IMR-90 (cell line): ENCODE data around the gene MMP20. TPM values are rescaled to one million over a fixed set of nuclear protein-coding genes. Genes with fewer than 3 reads are reported as not detected.

Source experiments
- ATAC-seq: fragments of 200-7000 bp; cut with Tn5 transposase; 2 replicates; pipeline ENCODE4 v1.9.1; 2020; ENCODE audit warnings: low read depth, mild to moderate bottlenecking, moderate library complexity
- BruUV-seq: library from RNA; stranded (reverse); fragments of 400-500 nt; replicated peaks from 2 replicates; lab custom pipeline; 2021; lab: Mats Ljungman, UMichigan
- CTCF ChIA-PET: fragments of 300-600 bp; formaldehyde crosslinking; extraction: SDS; loops from one replicate; lab custom pipeline; 2021; ENCODE audit warnings: antibody characterized with exemption; lab: Yijun Ruan, JAX
- POLR2A ChIA-PET: fragments of 300-600 bp; sonication (Branson Sonifier 250); formaldehyde crosslinking; loops from one replicate; lab custom pipeline; 2022; ENCODE audit warnings: antibody characterized with exemption; ENCODE audit not compliant: unreplicated experiment; lab: Charles Lee
- DNase-seq: peaks from one replicate; pipeline ENCODE4 v3.0.0; 2013
- H2AFZ ChIP-seq: replicated peaks from 2 replicates; pipeline ENCODE3; 2013; ENCODE audit warnings: low read length, mild to moderate bottlenecking; ENCODE audit not compliant: poor library complexity
- H2AK5ac ChIP-seq: 2 replicates; pipeline ENCODE4 v1.6.1; 2013; ENCODE audit warnings: low read depth, low read length, inconsistent platforms
- H2AK9ac ChIP-seq: replicated peaks from 2 replicates; pipeline ENCODE3; 2013; ENCODE audit warnings: mild to moderate bottlenecking, low read depth, low read length, moderate library complexity; ENCODE audit not compliant: poor library complexity
- H2BK120ac ChIP-seq: 2 replicates; pipeline ENCODE4 v1.6.1; 2013; ENCODE audit warnings: low read depth, low read length, inconsistent platforms
- H2BK15ac ChIP-seq: 3 replicates; pipeline ENCODE4 v1.6.1; 2013; ENCODE audit warnings: low read depth, low read length, inconsistent platforms
- H2BK20ac ChIP-seq: 2 replicates; pipeline ENCODE4 v1.6.1; 2013; ENCODE audit warnings: low read depth, mild to moderate bottlenecking, inconsistent platforms, low read length, moderate library complexity
- H2BK5ac ChIP-seq: 2 replicates; pipeline ENCODE4 v1.6.1; 2013; ENCODE audit warnings: mild to moderate bottlenecking, low read depth, low read length, inconsistent platforms; ENCODE audit not compliant: poor library complexity, severe bottlenecking
- H3K14ac ChIP-seq: replicated peaks from 2 replicates; pipeline ENCODE4 v1.6.1; 2013; ENCODE audit warnings: low read depth, low read length, inconsistent platforms
- H3K18ac ChIP-seq: 2 replicates; pipeline ENCODE4 v1.6.1; 2013; ENCODE audit warnings: low read depth, low read length, control low read depth
- H3K23ac ChIP-seq: 2 replicates; pipeline ENCODE4 v1.6.1; 2013; ENCODE audit warnings: low read depth, low read length, inconsistent platforms
- H3K27ac ChIP-seq: 2 replicates; pipeline ENCODE4 v1.5.1; 2013; ENCODE audit warnings: mild to moderate bottlenecking, control low read depth, low read length; ENCODE audit not compliant: insufficient read depth
- H3K27me3 ChIP-seq: 2 replicates; pipeline ENCODE4 v1.6.1; 2013; ENCODE audit warnings: low read length; ENCODE audit not compliant: control insufficient read depth, insufficient read depth
- H3K36me3 ChIP-seq: 2 replicates; pipeline ENCODE4 v1.6.1; 2013; ENCODE audit warnings: low read length, mixed read lengths; ENCODE audit not compliant: control insufficient read depth, insufficient read depth
- H3K4ac ChIP-seq: 2 replicates; pipeline ENCODE4 v1.6.1; 2013; ENCODE audit warnings: low read depth, low read length, inconsistent platforms
- H3K4me1 ChIP-seq: 2 replicates; pipeline ENCODE4 v1.6.1; 2013; ENCODE audit warnings: low read length, mixed read lengths; ENCODE audit not compliant: control insufficient read depth, insufficient read depth
- H3K4me2 ChIP-seq: 2 replicates; pipeline ENCODE4 v1.6.1; 2013; ENCODE audit warnings: low read depth, mild to moderate bottlenecking, control low read depth, low read length, moderate library complexity
- H3K4me3 ChIP-seq: 2 replicates; pipeline ENCODE4 v1.5.1; 2013; ENCODE audit warnings: low read depth, mild to moderate bottlenecking, control low read depth, low read length, moderate library complexity; ENCODE audit not compliant: insufficient read depth
- H3K56ac ChIP-seq: 2 replicates; pipeline ENCODE4 v1.6.1; 2013; ENCODE audit warnings: low read length, inconsistent platforms; ENCODE audit not compliant: insufficient read depth; ENCODE audit errors: extremely low read depth
- H3K79me1 ChIP-seq, 2 experiments: 2 replicates each; pipeline ENCODE4 v1.6.1; 2013; ENCODE audit warnings: low read length in 2 of 2, inconsistent platforms in 1 of 2, low read depth in 1 of 2
- H3K9ac ChIP-seq: 2 replicates; pipeline ENCODE4 v1.6.1; 2013; ENCODE audit warnings: low read depth, low read length, control low read depth
- H3K9me1 ChIP-seq: 2 replicates; pipeline ENCODE4 v1.6.1; 2013; ENCODE audit warnings: low read length, inconsistent platforms; ENCODE audit not compliant: insufficient read depth
- H3K9me3 ChIP-seq: 2 replicates; pipeline ENCODE4 v1.6.1; 2013; ENCODE audit warnings: low read length; ENCODE audit not compliant: control insufficient read depth, insufficient read depth
- H4K20me1 ChIP-seq: 2 replicates; pipeline ENCODE4 v1.6.1; 2013; ENCODE audit warnings: low read length, inconsistent platforms; ENCODE audit not compliant: insufficient read depth
- H4K5ac ChIP-seq: 2 replicates; pipeline ENCODE4 v1.6.1; 2013; ENCODE audit warnings: mild to moderate bottlenecking, low read depth, low read length, control low read depth
- H4K8ac ChIP-seq, 2 experiments: 2 replicates each; pipeline ENCODE4 v1.6.1; 2013; ENCODE audit warnings: low read depth in 2 of 2, low read length in 2 of 2, control low read depth in 1 of 2, inconsistent platforms in 1 of 2
- H4K91ac ChIP-seq: 2 replicates; pipeline ENCODE4 v1.6.1; 2013; ENCODE audit warnings: low read depth, low read length, inconsistent platforms; ENCODE audit not compliant: insufficient read depth
- BHLHE40 ChIP-seq: fragments of 150-350 bp; IDR thresholded peaks from 2 replicates; pipeline ENCODE4 v1.6.1; 2016; ENCODE audit warnings: mild to moderate bottlenecking, low read depth, low read length
- CTCF ChIP-seq: conservative IDR thresholded peaks from 2 replicates; pipeline ENCODE4 v1.5.1; 2012; ENCODE audit warnings: mild to moderate bottlenecking, low read depth, low read length, improper control_type of control experiment
- MXI1 ChIP-seq: IDR thresholded peaks from 2 replicates; pipeline ENCODE4 v1.6.1; 2012; ENCODE audit warnings: low read depth, mild to moderate bottlenecking, low read length, moderate library complexity, borderline replicate concordance
- NFE2L2 ChIP-seq: fragments of 150-350 bp; IDR thresholded peaks from 2 replicates; pipeline ENCODE4 v1.6.1; 2016; ENCODE audit warnings: low read depth, mild to moderate bottlenecking, low read length
- RCOR1 ChIP-seq: IDR thresholded peaks from 2 replicates; pipeline ENCODE4 v1.6.1; 2012; ENCODE audit warnings: mild to moderate bottlenecking, low read length, improper control_type of control experiment; ENCODE audit not compliant: insufficient replicate concordance
- WGBS, 2 experiments: methylation state at CpG; one replicate each; pipeline versions ENCODE4 v1.1.5 to v1.1.7; 2013; ENCODE audit warnings: missing lambda C conversion rate in 2 of 2; ENCODE audit not compliant: insufficient read length in 1 of 2; ENCODE audit errors: extremely low coverage in 2 of 2; 5-methylcytosine and 5-hydroxymethylcytosine counted together
- dilution Hi-C: fragments of 300-500 bp; cut with HindIII; formaldehyde crosslinking; loops from one replicate; pipeline ENCODE4 v1.14.3; 2018; ENCODE audit warnings: low sequenced_read_pairs; ENCODE audit not compliant: unreplicated experiment
- in situ Hi-C: fragments of 300-500 bp; cut with MboI; formaldehyde crosslinking; loops from 3 replicates; pipeline ENCODE4 v1.14.3; 2019; ENCODE audit warnings: low sequenced_read_pairs, inconsistent platforms, mixed read lengths
- intact Hi-C: fragments of 100-400 bp; cut with micrococcal nuclease; formaldehyde crosslinking; loops from 2 replicates; pipeline ENCODE4 v1.10.0; 2022
- polyA plus RNA-seq, 3 experiments: library from polyadenylated mRNA; depleted of rRNA; stranded (reverse); fragments of >200 nt; gene quantifications; 2 replicates each; pipeline ENCODE4 v1.2.3, GENCODE V29; 2012; ENCODE audit warnings: low replicate concordance in 1 of 3
- total RNA-seq: library from RNA; depleted of rRNA; stranded (reverse); fragments of >200 nt; gene quantifications from 2 replicates; pipeline ENCODE4 v1.2.3, GENCODE V29; 2012

MMP20 gene
- total and polyA plus RNA-seq, 2 of the 4 experiments (the other 2 are of a cell fraction): not detected

- POLR2A ChIA-PET: no interaction called here
- no peak overlapping the region for H3K4me2 ChIP-seq
Measured at GRCh38 chr11:102534261-102534872, 90.8 kb downstream of the MMP20 start.

More at GRCh38 chr11:102534261-102534872, 90.8 kb downstream of the MMP20 start:
- Histone ChIP-seq H3K4me1 (no peaks in the 10 kb centered on the region), H2BK15ac (no peak overlapping the region), H2AFZ (no peak overlapping the region), H2BK20ac (no peak overlapping the region), H2BK5ac (no peak overlapping the region), H3K56ac (no peak overlapping the region), H4K91ac (no peak overlapping the region), H2AK9ac (no peak overlapping the region), H3K36me3 (no peaks in the 10 kb centered on the region), H2AK5ac (no peak overlapping the region), H3K23ac (no peak overlapping the region), H3K79me1 (no peaks in the 10 kb centered on the region), H3K9me1 (peaks cover 3% of the 10 kb centered on the region; the same call in 1 of the 2 replicates), H3K27me3 (peaks cover 7% of the 10 kb centered on the region), H3K14ac (no peak overlapping the region), H4K5ac (no peak overlapping the region), H3K18ac (no peak overlapping the region), H2BK120ac (no peak overlapping the region), H3K9ac (no peak overlapping the region), H4K20me1 (no peaks in the 10 kb centered on the region), H3K4ac (no peak overlapping the region), H3K27ac (no peak overlapping the region), H4K8ac (no peak overlapping the region), H3K9me3 (no peaks in the 10 kb centered on the region), H3K4me3 (no peak overlapping the region)
- ATAC-seq (no peak), DNase-seq (no peak)
- BruUV-seq: no TSS peak
- CTCF ChIA-PET: no interaction called here
- WGBS, 2 experiments: 73% methylated on average over 4 of the region's 6 CpGs; no CpG with 5 or more reads in 1 of the 2 experiments
- in situ Hi-C loops: no loop called here
- intact Hi-C loops: no loop called here
- dilution Hi-C loops: no loop called here
- TF ChIP-seq BHLHE40: no peak
- no peak for TF ChIP-seq MXI1
- 0 out of 2 replicates have a peak, but pooled peaks have one; percentile 10 for TF ChIP-seq CTCF
- TF ChIP-seq NFE2L2: no peak
- TF ChIP-seq RCOR1: no peak
